HG03095 (cell line): ENCODE data around the gene RNU5D-1.
"Not testable (repeated sequence)": the region's sequence is repeated elsewhere in the genome, so short reads cannot be mapped to it uniquely, and the experiment has no call there.

Experiments used
- ATAC-seq: cut with Tn5 transposase; IDR thresholded peaks from one replicate; pipeline ENCODE4 v1.9.1; 2021; ENCODE audit warnings: moderate library complexity; ENCODE audit not compliant: unreplicated experiment

The RNU5D-1 gene

DNA sequence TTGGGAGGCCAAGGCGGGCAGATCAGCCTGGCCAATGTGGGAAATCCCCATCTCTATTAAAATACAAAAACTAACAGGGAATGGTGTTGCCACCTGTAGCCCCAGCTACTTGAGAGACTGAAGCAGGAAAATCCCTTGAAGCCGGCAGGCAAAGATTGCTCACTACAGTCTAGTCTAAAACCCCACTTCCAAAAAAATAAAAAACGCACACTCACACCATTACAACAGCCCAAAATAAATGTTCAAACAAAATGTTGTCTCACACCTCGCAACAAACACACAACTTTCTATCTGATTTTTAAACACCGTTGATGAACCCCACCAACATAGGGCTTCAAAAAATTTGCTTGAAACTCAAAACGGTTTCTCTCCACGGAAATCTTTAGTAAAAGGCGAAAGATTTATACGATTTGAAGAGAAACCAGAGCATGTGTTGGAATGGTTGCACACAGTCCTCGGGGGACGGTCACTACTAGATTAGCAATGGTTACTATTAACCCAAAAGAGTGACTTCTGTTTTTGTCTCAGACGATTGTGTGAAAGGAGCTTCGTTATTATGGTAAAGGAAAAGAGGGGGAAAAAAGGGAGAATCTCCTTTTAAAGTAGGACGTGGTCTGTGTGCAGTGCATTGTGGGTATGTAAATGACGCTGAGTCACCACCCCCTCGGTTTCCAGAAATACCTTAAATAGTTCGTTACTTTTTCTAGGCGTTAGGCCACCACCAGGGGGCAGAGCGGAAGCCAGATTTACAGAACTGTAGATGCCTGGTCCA is at the start of gene RNU5D-1:
TSS of gene RNU5D-1 (minus strand) at position 430 of the 772 bp plus-strand sequence.
- peak; percentile 57 for ATAC-seq

DNA sequence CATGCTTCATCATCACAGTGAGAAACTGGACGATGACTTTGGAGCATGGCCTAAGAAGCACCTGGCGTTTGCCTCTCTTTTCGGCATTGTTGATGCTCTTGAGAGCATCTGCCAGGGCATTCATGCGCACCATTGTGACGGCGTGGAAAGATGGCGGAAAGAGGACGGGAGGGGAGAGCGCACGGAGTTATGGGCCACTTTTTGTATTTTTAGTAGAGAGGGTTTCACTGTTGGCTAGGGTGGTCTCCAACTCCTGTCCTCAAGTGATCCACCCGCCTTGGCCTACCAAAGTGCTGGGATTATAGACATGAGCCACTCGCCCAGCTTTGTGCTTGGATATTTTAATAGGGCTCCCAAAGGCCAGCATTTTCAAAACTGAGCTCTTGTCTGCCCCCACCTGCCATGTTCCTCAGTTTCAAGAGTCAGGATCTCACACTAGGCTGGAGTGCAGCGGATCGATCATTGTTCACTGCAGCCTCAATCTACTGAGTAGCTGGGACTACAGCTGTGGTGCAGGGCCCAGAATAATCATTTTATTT is 49.7 kb upstream of the RNU5D-1 start:
- no peak for ATAC-seq

DNA sequence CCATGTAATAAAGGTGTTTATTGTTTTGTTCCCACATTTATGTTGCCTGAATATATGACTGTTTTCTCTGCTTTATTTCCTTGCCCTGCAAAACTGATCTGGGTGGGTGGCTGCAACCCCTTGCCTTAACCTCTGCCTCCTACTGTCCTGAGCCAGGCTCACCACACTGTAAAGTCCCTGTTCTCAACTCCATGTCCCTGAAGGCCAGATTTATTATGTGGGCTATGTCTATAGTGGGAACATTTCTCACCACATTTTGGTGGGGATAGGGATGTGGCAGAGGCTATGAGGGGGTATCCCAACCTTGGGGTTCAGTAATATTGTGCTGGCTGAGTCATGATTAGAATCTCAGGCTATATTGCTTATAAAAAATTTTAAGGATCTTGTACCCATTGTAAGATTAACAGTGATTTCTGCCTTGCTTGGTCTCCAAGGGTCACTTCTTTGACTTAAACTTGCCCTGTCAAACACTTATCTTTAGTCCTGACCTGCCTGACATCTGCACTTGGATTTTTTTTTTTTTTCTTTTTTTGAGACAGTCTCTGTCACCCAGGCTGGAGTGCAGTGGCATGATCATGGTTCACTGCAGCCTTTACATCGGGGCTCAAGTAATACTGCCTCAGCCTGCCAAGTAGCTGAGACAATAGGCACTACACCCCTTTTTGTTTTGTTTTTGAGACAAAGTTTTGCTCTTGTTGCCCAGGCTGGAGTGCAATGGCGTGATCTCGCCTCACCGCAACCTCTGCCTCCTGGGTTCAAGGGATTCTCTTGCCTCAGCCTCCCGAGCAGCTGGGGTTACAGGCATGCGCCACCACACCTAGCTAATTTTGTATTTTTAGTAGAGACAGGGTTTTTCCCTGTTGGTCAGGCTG is 48.0 kb upstream of the RNU5D-1 start:
- no peak for ATAC-seq

DNA sequence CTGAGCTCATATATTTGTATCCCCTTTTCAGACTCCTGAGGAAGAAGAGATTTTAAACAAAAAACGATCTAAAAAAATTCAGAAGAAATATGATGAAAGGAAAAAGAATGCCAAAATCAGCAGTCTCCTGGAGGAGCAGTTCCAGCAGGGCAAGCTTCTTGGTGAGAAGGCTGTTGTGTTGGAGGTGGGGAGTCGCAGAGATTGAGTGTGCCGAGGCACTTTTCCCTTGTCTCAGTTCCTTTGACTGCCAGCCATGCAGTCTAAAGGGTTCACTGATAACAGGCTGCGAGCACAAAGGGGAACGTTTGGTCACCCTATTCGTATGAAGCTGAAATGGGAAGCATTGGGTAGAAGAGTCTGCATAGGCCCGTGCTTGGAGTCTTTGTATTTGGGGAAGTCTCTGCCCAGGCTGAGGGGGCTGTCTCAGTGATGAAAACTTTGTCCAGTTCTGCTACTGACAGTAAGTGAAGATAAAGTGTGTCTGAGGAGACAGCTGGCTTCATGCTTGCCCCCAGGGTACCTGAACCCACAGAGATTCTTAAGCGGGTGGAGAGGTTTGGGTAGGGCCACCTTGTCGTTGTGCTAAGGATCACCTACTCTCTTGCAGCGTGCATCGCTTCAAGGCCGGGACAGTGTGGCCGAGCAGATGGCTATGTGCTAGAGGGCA is 47.1 kb upstream of the RNU5D-1 start:
- ATAC-seq: no peak

DNA sequence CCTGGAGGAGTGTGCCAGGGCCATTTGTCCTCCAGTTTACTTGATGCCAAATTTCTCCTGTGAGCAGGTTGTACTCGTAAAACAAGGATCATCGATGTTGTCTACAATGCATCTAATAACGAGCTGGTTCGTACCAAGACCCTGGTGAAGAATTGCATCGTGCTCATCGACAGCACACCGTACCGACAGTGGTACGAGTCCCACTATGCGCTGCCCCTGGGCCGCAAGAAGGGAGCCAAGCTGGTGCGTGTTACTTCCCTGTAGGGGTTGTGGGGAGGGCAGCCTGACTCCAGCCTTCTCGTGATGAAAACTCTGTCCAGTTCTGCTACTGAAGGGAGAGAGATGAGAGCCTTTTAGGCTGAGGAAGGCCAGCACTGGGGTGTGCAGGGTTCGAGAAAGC is 46.6 kb upstream of the RNU5D-1 start:
- no peak for ATAC-seq

DNA sequence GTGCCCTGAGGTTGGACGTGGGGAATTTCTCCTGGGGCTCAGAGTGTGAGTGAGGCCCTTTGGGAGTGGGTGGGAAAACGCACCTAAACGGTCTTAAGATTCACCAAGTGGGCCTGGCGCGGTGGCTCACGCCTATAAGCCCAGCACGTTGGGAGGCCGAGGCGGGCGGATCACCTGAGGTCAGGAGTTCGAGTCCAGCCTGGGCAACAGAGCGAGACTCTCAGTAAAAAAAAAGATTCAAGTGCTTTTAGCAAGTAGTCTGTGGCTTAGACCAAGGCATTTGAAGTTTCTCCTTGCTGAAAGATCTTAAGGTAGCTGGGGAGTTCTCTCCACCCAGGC is 45.7 kb upstream of the RNU5D-1 start:
- no peak for ATAC-seq

DNA sequence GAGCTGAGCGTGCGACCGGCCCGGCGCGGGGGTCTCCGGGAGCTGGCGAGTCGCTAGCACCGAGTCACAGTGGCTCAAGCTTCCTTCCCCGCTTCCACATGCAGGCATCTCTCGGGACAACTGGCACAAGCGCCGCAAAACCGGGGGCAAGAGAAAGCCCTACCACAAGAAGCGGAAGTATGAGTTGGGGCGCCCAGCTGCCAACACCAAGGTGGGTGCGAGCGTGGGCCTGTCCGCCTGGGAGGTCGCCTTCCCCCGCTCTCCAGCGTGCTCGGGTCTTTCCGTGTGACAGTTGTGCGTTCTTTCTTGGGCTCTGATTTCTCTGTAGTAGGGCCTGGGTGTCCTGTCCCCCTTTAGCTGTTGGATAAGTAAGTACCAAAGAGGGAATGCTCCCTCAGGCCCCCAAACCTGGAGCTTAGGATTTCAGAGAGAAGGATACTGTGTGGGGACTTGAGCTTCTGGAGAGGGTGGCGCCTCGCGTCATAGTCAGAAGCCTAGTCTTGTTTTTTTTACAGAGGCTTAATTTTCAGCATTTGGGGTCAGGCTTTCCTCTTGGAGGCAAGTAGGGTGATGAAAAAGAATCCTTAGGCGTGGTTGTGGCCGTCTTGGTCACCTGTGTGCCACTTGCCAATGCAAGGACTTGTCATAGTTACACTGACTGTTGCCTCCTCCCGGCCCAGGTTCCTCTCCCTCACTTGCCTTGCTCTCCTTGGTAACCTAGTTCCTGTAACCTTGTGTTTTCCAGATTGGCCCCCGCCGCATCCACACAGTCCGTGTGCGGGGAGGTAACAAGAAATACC is 45.2 kb upstream of the RNU5D-1 start:
- no peak for ATAC-seq

DNA sequence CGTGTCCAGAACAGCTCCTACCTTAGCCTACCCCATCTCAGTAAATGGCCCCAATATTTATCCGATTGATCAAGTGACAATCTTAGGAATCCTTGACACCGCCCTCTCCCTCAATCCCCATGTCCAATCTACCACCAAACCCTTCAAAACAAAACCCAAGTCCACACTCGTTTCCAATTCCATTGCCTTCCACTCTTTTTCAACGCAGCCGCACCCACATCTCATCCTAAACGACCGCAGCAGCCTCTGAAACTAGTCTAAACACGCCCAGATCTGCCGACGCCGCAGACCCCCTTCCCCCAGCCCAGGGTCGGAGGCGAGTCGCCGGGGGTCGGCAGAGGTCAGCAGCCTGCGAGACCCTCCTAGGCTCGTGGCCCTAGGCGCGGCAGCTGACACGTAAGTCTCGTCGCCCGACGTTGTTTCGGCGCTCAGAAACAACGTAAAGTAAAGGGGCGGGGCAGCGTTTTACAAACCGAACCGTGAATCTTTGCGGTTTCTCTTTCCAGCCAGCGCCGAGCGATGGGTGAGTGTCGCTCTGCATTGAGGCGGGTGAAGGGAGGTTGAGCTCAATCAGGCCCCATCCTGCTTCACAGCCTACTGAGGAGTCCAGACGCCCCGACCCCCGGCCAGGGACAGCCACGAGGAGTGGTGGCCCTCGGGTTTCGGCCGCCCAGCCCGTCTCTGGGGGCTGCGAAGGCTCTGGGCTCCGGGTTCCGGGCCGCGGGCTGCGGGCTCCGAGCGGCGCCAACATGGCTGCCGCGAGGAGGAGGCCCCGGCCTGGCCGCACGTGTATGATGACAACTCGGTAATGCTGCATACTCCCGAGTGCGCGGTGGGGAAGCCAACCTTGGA is 44.3 kb upstream of the RNU5D-1 start, which contains the start of gene RPS8:
TSS of gene RPS8 (plus strand) at position 463 of the 852 bp plus-strand sequence. CDS start at position 520, 57 bp downstream.
- ATAC-seq: peak; percentile 74

DNA sequence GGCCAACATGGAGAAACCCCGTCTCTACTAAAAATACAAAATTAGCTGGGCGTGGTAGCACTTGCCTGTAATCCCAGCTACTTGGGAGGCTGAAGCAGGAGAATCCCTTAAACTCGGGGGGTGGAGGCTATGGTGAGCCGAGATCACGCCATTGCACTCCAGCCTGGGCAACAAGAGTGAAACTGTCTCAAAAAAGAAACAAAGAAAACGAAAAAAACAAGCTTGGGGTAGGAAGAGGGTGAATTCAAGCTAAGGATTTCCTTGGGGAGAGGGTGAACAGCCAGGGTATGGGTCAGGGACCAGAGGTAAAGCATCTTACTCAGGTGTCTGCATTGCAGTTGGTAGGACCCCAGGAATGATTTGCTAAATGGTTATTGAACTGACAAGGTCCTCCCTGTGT is 35.5 kb upstream of the RNU5D-1 start:
- not testable (repeated sequence) for ATAC-seq

DNA sequence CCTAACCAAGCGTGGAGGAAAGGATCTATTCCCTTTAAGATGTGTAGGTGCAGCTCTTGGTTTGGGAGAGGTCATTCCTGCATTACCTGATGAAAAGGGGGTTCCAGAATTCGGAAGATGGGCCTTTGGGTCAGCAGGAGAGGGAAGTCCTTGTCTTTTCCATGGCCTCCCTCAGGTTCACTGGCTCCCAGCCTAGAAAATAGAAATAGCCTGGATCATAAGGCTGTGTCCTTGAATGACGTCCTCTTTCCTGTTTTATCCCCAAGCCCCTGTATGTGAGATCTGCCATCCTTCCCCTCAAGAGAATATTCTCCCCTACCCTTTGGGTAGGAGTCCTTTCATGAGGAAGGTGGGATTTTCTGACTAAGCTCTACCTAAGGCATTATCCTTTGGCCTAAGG is 29.9 kb upstream of the RNU5D-1 start:
- ATAC-seq: no peak

DNA sequence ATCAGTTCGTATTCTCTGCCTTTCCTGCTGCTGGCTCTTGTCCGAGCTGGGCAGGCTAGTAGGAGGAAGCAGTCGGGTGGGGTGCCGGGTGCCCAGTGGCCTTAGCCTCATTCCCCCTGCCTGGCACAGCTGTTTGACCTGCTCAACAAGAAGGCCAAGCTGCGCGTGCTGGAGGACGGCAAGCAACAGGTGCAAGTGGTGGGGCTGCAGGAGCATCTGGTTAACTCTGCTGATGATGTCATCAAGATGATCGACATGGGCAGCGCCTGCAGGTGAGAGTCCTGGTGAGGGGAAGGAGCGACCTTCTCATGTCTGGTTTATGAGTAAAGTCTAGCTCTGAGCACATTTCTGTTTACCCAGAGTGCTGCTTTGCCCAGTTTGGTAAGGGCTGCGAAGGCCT is 28.1 kb upstream of the RNU5D-1 start:
- ATAC-seq: no peak

DNA sequence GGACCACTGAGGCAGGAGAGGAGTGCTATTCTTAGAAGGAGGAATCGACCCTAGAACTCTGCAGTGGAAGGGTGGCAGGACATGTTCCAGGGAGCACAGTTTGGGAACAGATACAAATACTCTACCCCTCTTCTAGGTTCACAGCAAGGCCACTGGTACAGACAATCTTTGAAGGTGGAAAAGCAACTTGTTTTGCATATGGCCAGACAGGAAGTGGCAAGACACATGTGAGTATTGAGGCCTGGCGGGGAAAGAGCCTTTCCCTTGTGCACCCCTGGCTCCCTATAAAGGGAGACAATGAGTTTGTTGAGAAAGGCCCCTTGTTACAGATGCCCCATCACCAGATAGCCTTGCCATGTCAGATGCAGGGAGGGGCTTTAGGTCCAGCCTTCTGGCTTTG is 26.4 kb upstream of the RNU5D-1 start:
- ATAC-seq: no peak

DNA sequence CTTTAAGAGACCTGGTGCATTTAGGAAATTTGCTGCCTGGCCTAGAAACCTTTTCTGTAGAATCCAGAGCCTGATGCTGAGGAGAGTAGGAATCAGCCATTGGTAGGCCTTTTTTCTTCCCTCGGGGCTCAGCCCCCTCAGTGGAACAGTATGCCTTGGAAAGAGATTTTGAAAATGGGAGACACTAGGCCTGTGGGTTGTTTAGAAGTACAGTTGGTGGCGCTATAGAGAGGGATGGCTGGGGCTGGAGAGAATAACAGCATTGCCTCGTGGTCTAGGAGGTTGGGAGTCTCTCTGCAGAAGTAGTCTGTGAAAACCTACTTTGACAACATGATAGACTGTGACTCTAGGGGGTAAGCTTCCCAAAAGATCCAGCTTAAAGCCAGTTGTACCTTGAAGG is 16.9 kb upstream of the RNU5D-1 start:
- ATAC-seq: no peak

DNA sequence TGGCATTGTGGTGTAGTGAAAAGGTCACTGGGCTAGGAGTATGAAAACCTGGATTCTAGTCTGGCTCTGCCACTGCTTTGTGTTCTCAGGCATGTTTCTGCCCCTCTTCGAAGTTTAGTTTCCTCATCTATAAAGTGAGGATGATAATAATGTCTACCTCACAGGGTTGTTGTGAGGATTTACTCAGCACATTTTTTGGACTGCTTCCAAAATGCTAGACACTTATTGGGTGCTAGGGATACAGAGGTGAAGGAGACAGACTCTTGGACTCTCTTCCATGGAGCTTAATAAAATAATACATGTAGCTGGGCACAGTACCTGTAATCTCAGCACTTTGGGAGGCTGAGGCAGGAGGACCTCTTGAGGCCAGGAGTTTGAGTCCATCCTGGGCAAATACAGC is 12.2 kb upstream of the RNU5D-1 start:
- no peak for ATAC-seq

DNA sequence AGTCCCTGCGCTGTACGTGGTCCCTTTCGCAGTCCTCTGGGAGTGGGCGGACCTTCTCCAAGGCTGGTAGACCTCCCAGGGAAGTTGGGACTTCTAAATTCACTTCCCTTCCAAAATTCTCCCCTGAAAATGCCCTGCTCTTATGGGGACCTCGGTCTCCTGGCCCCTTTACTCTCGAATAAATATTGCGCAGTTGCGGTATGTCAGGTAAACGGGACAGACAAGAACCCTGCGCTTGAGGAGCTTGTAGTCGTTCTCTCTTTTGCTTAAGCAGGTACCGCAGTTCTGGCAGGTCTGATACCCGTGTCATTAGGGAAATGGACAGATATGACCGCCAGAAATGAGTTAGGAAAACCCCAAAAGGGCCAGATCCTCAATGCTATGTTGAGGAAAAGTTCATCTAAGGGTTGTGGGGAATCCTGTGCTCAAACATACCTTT is 9.2 kb upstream of the RNU5D-1 start:
- no peak for ATAC-seq

DNA sequence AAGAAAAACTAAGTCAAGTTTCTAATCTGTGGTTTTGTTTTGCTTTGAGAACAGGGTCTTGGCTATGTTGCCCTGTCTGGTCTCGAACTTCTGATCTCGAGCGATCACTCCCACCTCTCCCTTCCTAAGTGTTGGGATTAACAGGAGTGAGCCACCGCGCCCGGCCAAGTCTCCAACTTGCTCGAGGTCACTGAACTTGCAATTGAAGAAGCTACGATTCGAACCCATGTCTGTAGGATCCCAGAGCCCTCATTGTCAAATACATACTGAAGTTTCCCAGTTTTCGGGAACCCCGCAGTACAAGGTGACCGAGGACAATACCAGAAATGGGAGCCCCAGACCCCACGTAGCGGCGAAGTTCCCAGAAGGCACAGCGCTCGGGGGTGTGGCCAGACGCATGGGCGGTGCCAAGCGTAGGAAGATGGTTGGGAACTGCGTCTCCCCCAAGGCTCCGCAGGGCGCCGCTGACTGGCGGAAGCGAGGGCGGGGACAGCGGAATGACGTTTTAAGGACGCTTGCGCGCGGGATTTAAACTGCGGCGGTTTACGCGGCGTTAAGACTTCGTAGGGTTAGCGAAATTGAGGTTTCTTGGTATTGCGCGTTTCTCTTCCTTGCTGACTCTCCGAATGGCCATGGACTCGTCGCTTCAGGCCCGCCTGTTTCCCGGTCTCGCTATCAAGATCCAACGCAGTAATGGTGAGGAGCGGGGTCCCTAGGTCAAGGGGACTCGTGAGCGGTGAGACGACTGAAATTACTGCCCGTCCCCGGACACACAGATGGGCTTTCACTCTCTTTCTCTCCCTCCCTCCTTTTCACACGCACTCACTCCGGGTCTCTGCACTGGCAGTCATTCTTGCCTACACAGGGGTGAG is 8.6 kb upstream of the RNU5D-1 start, which contains the start of gene KIF2C:
TSS of gene KIF2C (plus strand) at position 531 of the 872 bp plus-strand sequence. CDS start at position 627, 96 bp downstream.
- peak; percentile 87 for ATAC-seq

DNA sequence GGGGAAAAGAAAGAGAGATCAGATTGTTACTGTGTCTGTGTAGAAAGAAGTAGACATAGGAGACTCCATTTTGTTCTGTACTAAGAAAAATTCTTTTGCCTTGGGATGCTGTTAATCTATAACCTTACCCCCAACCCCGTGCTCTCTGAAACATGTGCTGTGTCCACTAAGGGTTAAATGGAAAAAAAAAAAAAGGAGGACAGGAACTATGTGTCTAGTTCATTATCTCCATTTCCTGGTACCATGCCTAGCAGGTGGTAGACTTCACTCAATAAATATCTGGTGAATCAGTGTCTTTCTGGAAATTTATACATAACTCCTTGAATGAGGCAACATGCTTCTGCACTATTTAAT is 8.0 kb upstream of the RNU5D-1 start:
- ATAC-seq: not testable (repeated sequence)

DNA sequence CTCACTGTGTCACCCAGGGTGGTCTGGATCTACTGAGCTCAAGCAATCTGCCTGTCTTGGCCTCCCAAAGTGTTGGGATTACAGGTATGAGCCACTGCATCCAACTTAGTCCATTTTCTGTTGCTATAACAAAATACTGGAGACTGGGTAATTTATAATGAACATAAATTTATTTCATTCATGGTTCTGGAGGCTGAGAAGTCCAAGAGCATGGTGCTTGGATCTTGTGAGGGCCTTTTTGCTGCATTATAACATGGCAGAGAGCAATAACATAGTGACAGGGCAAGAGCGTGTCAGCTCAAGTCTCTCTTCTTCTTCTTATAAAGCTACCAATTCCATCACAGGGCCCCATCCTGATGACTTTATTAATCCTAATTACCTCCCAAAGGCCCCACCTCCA is 5.0 kb upstream of the RNU5D-1 start:
- no peak for ATAC-seq

DNA sequence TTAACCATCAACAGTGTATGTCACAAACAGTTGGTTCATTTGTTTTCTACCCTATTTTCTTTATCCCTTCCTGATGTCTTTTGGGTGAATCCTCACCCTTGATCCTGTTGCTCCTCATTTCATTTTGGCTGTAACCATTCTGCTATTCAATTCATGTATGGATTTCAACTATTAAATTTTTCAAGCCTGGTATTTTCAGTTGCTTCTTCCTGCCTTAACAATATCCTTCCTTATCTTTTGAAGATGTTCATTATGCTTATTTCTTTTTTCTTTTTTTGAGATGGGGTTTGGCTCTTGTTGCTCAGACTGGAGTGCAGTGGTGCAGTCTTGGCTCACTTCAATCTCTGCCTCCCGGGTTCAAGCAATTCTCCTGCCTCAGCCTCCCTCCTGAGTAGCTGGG is 2.8 kb upstream of the RNU5D-1 start:
- ATAC-seq: no peak
